ES-I3 (cell line): ENCODE results near the gene STC2.
"Not testable (repeated sequence)": the region's sequence is repeated elsewhere in the genome, so short reads cannot be mapped to it uniquely, and the experiment has no call there.

Experiments
- H3K36me3 ChIP-seq: 2 replicates; pipeline ENCODE4 v1.6.1; 2013; ENCODE audit warnings: mild to moderate bottlenecking, low read length, control low read depth, moderate library complexity; ENCODE audit not compliant: insufficient read depth
- H3K4me1 ChIP-seq: 2 replicates; pipeline ENCODE4 v1.6.1; 2013; ENCODE audit warnings: mild to moderate bottlenecking, control low read depth, low read length; ENCODE audit not compliant: insufficient read depth
- H3K9ac ChIP-seq: 2 replicates; pipeline ENCODE4 v1.6.1; 2013; ENCODE audit warnings: low read depth, mild to moderate bottlenecking, low read length, moderate library complexity
- H3K9me3 ChIP-seq: 2 replicates; pipeline ENCODE4 v1.6.1; 2013; ENCODE audit warnings: mild to moderate bottlenecking, low read length, moderate library complexity; ENCODE audit not compliant: control insufficient read depth, insufficient read depth

STC2 gene

DNA sequence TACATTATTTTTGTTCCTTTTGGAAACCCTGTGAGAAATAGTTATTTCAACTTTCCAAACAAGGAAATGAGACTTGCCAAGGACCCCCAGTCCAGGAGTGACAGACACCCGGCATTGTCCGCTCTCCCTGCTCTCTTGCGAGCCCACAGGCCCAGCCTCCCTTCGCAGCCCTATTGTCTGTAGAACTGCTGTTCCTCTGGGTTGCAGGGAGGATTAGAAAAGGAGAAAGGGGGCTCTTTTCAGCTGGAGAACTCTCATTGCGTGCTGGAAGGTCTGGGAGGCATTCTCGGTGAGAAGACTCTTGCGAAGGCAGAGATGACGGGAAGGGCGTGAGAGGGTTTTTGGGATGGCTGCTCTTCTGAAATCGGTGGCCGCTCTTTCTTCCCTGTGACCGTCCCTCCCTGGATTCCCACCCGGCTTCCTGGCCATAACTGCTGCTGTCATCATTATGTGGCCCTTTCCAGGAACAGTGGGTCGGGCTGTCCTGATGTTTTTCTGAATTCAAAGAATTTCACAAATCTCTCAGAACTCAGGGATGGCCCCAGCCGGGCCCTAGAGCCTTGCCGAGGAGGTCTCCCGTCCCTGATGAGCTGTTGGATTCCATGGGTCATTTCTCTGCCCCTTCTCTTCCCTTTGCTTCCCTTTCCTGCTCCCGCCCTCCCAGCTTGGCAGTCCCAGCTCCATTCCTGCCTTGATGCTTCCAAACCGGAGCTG, 29.8 kb downstream of the STC2 start:
- peaks cover 33% of the 10 kb centered on the region for H3K4me1 ChIP-seq
- H3K9ac ChIP-seq = no peak overlapping the region
- no peaks in the 10 kb centered on the region for H3K36me3 ChIP-seq

DNA sequence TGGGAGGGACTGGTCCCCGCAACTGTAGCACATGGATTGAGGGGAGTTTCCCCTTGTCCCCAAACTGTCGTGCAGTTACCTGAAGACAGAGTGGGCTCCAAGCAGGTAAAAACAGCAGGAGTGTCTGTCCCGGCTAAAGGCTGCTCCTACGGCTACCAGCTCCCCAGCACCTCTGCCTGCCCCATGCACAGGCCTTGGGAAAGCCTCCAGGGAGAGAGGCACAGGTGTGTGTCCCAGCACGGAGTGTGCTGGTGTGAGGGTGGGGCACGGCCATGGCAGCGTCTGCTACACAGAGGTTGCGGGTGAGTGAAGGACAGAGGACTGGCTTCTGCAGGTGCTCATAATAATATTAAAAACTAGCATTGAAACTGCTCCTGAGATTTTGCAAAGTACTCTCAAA, 30.4 kb downstream of the STC2 start:
- Histone ChIP-seq H3K9ac (no peak overlapping the region), H3K9me3 (no peaks in the 10 kb centered on the region), H3K36me3 (no peaks in the 10 kb centered on the region), H3K4me1 (peaks cover 32% of the 10 kb centered on the region)

More for the DNA sequence above, 29.8 kb downstream of the STC2 start:
- H3K9me3 ChIP-seq = no peaks in the 10 kb centered on the region

DNA sequence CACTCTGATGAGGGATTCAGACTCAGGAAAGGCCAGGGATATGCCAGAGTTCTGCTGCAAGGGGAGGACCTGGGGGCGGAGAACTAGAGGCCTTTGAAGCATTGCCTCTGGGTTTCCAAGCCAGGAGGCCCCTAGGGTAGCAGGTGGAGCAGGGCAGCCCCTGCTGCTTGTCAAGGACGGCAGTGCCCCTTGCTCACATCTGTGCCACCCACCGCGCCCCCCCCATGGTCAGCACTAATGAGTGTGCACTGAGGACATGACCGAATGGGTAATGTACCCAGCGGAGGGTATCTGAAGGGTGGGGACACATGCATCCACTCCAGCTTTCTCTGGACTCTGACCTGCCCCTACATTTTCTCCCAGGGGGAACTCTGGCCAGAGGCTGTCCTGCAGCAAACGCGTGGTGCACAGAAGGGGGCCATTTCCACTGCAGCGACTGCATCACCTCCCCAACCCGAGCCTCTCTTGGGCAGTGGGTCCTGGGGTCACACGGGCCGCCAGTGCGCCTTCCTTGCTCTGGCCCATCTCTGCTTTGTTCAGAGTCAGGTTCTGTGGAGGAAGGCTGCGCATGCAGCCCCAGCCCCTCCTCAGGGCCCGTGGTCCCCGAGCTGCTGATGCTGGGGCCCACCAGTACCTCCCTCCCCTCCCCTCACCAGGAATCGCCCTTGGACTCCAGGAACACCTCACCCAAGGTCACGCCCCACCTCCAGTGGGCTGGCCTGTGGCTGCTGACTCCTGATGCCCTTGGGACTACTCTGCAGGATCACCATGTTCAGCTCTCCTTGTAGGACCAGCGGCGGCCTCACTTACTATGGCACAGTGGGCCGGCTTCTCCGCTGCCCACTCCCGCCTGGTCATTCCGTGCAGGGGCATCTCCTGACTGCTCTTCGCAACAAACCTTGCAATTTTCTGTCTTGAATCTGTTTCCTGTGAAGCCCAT, 31.2 kb downstream of the STC2 start:
- peaks cover 27% of the 10 kb centered on the region for H3K4me1 ChIP-seq

DNA sequence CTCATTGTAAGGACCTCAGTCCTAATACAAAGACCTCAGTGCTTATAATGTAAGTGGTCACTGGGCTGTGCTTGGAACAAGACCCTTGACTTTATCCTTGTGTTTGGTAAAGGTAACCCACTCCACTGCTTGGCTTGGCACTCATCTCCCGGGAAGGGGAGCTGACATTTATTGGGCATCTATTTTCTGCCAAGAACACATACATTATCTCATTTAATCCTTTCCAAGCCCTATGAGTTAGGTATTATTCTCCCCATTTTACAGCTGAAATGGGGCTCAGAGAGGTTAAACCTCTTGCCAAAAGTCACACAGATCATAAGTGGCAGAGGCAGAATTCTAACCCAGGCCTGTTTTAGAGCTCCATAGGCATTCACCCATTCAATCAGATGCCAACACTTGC, 32.4 kb downstream of the STC2 start:
- Histone ChIP-seq H3K36me3 (no peaks in the 10 kb centered on the region), H3K9ac (no peak overlapping the region), H3K4me1 (peaks cover 26% of the 10 kb centered on the region), H3K9me3 (peaks cover 9% of the 10 kb centered on the region)

More for the DNA sequence above, 31.2 kb downstream of the STC2 start:
- H3K9ac ChIP-seq = no peak overlapping the region
- peaks cover under 1% of the 10 kb centered on the region; the same call in 1 of the 2 replicates for H3K9me3 ChIP-seq
- H3K36me3 ChIP-seq = no peaks in the 10 kb centered on the region

DNA sequence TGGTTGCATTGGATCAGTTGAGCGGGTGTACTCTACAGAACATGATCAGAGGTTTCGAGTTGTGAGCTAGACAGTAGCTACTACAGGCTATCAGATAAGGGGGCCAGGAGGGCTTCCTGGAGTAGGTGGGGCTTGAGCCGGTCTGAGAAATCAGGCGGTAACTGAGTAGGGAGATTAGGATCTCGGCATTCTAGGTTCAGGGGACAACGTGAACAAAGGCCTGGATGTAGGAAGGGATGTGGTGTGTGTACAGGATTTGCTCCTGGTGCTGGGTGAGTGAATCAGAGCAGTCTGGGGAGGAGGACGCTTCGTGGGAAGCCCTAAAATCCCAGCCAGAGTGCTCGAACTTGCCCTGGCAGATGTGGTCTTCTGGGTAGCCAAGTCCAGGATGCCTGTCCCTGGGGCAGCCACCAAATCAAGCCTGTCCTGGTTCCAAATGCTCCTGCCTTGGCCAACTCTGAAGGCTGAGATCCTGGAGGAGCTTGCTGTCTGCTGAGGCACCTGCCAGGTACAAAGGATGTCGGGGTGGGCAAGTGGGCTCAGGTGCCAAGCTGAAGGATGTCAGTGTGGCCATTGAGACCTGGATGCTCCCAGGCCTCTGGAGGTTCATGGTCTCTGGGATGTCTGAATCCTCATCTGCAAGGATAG, 33.4 kb downstream of the STC2 start:
- no peak overlapping the region for H3K9ac ChIP-seq
- H3K4me1 ChIP-seq = peaks cover 26% of the 10 kb centered on the region
- H3K9me3 ChIP-seq = peaks cover 9% of the 10 kb centered on the region
- H3K36me3 ChIP-seq = no peaks in the 10 kb centered on the region

DNA sequence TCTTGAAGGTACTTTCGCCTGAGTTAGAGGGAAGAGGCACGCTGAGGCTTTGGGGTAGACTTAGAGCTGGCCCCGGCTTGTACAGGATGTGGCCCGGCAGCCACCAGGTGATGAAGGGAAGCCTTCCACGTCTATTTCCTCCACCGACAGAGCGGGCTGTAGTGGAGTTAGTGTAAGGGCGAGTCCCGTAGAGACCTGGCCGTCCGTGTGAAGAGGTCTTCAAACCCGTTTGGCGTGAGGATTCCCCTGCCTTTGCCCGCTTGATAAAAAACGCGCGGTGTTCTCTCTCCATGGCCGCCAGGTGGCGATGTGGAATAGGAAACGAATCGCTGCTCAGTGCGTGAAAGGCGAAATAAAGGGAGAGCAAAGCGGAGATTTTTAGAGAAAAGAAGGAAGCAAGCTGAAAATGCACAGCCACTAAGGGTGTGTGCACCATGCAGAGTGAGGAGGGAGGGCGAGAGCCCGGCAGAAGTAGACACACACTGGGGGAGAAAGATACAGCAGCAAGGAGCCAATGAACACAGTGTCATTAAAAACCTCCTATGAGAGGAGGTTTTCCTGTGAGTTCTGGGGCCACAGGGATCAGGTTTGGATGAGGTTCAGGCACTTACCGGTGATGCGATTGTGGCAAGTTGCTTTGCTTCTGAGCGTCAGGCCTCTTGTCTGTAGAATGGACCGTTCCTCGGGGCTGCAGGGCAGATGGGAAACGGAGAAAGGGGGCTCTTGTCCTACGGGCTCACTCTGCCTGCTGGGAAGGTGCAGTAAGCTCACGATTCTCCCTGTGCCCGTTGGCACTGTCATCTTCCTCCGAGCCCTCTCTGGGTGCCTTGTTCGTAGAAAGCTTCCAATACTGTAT, 34.2 kb downstream of the STC2 start:
- H3K4me1 ChIP-seq = peaks cover 26% of the 10 kb centered on the region
- peak overlapping the region; percentile 32; the same call in 1 of the 2 replicates for H3K9ac ChIP-seq
- H3K9me3 ChIP-seq = peaks cover 9% of the 10 kb centered on the region
- H3K36me3 ChIP-seq = no peaks in the 10 kb centered on the region

DNA sequence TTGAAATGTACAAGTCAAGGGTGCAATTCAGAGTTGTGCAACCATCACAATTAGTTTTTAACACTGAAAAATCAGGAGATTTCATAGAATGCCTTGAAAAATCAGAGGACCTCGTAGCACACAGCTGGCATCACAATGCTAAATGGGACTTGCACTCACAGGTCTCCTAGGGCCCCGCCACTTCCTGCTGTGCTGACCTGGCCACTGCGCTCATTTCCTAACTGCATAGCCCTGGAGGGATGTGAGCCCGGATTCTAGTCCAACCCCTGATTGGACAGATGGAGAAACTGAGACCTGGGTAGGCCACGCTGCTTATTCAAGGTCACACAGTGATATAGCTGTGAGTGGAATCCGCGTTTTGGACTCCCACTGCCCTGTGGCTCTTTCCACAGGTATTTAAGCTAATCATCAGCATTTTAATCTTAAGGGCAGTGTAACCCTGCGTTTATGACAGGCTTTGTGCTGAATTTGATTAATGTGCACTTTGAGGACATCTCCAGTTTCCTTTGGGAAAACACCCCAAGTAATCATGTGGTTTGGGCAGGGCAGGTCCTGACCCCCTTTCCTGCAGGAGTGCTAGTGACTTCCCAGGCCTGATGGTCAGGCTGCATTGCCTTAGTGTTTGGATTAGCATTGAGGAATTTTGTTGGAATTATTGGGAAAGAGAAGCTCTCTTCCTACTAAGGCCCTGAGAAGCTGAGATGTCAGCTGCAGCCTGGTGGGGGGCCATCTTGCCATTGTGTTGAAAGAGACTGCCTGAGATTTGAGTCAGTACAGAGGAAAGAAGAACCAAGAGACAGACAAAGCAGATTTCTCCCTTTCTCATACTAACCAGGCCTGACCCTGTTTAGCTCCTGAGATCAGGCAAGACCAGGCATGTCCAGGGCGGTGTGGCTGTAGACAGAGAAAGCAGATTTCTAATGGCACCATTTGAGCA, 36.2 kb downstream of the STC2 start:
- peaks cover 18% of the 10 kb centered on the region for H3K4me1 ChIP-seq

DNA sequence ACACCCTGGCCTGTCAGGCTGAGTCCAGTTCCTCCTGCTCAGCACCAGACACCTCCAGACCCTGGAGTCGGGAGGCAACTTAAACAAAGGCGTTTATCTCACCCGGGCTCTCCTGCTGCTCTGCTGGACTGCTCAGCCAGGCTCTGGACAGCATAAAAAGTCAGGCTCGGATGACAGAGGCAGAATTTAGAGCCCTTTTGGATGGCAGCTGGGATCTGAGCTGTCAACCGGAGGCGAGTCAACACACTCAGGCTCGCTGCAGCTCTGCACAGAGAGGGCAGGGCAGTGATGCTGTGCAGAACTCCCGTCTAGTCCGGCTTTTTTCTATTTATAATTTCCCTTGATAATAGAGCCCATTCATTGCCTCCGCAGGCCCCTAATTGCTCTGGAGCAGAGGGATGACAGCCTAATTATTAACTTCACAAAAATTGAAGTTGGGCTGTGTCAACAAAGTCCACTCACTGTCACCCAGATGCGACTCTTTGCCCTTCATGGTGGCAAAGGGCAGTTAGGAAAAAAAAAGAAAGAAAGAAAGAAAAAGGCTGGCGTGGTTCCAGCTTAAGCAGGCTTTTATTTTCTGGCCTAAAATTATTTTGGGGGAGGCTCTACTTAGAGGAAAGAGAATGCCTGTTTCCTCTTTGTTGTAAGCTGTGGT, 37.6 kb downstream of the STC2 start:
- Histone ChIP-seq H3K4me1 (peaks cover 18% of the 10 kb centered on the region), H3K36me3 (no peaks in the 10 kb centered on the region), H3K9me3 (peaks cover 9% of the 10 kb centered on the region), H3K9ac (no peak overlapping the region)

More for the DNA sequence above, 36.2 kb downstream of the STC2 start:
- Histone ChIP-seq H3K9me3 (peaks cover 9% of the 10 kb centered on the region), H3K36me3 (no peaks in the 10 kb centered on the region), H3K9ac (no peak overlapping the region)

DNA sequence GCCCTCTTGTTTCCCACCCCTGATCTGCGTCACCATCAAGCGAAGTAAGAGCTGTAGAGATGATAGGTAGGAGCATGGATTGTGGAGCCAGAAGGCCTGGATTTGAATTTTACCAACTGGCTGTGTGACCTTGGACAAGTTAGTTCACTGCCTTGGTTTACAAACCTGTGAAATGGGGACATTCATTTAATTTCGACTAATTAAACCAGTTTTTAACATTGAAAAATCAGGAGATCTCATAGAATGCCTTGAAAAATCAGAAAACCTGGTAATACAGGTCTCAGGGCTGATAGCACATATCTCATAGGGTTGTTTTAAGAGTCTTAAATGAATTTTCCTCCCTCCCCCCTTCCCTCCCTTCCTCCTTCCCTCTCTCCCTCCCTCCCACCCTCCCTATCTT, 38.8 kb downstream of the STC2 start:
- H3K36me3 ChIP-seq = no peaks in the 10 kb centered on the region
- H3K4me1 ChIP-seq = peaks cover 14% of the 10 kb centered on the region
- peaks cover 9% of the 10 kb centered on the region for H3K9me3 ChIP-seq
- H3K9ac ChIP-seq = no peak overlapping the region

DNA sequence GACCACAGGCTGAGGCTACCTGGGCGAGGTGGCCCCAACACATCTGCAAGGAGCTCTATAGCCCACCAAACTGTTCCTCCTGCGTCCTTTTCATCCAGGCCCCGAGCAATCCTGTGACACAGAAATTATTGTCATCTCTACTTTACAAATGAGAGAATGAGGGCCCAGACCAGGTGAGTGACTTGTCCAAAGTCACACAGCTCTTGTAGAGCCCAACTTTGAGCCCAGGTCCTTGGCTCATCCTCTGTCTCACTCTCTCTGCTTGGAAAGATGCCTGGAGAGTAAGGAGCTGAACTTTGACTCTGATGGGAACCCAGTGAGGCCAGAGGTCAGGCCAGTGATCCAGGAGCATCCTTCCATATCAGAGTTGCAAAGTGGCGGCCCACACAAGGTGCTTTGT, 39.6 kb downstream of the STC2 start:
- H3K4me1 ChIP-seq = peaks cover 10% of the 10 kb centered on the region
- H3K9ac ChIP-seq = no peak overlapping the region
- H3K9me3 ChIP-seq = peaks cover 9% of the 10 kb centered on the region
- H3K36me3 ChIP-seq = no peaks in the 10 kb centered on the region

DNA sequence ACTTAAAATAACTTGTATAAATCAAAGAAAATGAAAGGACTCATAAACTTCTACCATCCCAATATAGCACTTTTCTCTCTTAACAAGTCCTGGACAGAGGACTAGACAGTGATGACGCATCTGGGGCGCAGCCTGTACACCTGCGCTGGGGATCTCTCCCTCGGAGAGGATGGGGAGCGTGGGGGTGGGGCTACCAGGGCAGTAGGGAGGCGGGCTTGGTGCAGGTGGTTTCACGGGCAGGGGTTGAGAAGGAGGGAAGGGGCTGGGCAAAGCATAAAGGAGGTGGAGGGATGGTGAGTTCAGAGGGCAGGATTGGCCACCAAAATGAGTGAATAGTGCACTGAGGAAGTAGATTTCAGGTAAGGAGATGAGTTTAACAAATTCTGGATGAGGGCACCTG, 41.1 kb downstream of the STC2 start:
- peaks cover 8% of the 10 kb centered on the region for H3K9me3 ChIP-seq
- no peak overlapping the region for H3K9ac ChIP-seq
- peaks cover 4% of the 10 kb centered on the region; the same call in 1 of the 2 replicates for H3K4me1 ChIP-seq
- no peaks in the 10 kb centered on the region for H3K36me3 ChIP-seq

DNA sequence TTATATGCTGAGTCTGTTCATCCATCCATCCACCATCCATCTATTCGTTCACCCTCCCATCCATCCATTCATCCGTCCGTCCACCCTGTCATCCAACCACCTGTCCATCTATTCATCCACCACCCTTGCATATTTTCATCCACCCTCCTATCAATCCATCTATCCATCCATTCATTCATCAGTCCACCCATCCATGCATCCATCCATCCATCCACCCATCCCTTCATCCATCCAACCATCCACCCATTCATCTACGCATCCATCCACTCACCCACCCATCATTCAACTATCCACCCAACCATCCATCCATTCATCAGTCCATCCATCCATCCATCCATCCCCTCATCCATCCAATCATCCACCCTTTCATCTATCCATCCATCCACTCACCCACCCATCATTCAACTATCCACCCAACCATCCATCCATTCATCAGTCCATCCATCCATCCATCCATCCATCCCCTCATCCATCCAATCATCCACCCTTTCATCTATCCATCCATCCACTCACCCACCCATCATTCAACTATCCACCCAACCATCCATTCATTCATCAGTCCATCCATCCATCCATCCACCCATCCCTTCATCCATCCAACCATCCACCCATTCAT, 43.8 kb downstream of the STC2 start:
- H3K4me1 ChIP-seq, H3K9ac ChIP-seq, H3K36me3 ChIP-seq, H3K9me3 ChIP-seq: not testable (repeated sequence)
